Sigmoid colon (tissue), 4 donors: ENCODE results near the gene BRPF1.

Experiments
- EP300 ChIP-seq, 4 donors: sonication (generic); formaldehyde crosslinking; IDR thresholded peaks; one replicate each; pipeline ENCODE4 v1.6.1; 2017; ENCODE audit warnings: antibody characterized with exemption in 4 of 4
- POLR2AphosphoS5 ChIP-seq, 4 donors: sonication (generic); formaldehyde crosslinking; IDR thresholded peaks; one replicate each; pipeline ENCODE4 v1.6.1; 2017; ENCODE audit warnings: antibody characterized with exemption in 4 of 4
- TF ChIP-seq, protein P1 (sequence below), 4 experiments: fragments of 450-650 bp in 3 of 4; fragments of 200-600 bp in 1 of 4; IDR thresholded peaks; one replicate each; pipeline ENCODE4 v1.5.1; 2016 to 2019; ENCODE audit warnings: antibody characterized with exemption in 4 of 4, mild to moderate bottlenecking in 3 of 4, moderate library complexity in 2 of 4

DNA sequence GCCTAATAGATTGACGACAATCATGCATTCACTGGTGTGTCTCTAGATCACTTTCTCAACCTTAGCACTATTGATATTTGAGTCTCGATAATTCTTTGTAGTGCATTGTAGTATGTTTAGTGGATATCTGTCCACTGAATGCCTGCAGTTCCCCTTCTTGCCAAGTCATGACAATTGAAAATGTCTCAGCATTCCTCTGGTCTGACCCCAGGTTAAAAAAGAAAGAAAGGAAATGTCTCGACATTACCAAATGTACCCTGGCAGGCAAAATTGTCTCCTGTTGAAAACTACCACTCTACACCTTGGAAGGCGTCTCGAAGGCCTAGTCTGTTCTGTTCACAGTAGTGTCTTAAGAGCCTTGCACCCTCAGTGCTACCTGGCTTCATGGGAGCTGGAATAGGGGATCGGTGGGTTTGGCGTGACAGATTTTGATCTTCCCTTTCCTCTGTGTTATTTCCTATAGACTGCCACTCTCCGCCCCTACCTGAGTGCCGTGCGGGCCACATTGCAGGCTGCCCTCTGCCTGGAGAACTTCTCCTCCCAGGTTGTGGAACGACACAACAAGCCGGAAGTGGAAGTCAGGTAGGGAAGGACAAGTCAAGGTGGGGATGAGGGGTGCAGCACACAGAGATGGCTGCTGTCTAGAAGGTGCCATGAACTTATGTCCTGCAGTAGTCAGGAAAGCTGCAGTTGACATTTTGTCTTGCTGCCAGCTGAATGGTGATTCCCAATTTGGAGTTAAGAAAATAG is 65.8 kb downstream of the BRPF1 start:
- no peak for TF ChIP-seq POLR2AphosphoS5 (IDR thresholded peaks at IDR 0.05)
- no peak for TF ChIP-seq EP300 (IDR thresholded peaks at IDR 0.05)
- TF ChIP-seq, protein P1, sequence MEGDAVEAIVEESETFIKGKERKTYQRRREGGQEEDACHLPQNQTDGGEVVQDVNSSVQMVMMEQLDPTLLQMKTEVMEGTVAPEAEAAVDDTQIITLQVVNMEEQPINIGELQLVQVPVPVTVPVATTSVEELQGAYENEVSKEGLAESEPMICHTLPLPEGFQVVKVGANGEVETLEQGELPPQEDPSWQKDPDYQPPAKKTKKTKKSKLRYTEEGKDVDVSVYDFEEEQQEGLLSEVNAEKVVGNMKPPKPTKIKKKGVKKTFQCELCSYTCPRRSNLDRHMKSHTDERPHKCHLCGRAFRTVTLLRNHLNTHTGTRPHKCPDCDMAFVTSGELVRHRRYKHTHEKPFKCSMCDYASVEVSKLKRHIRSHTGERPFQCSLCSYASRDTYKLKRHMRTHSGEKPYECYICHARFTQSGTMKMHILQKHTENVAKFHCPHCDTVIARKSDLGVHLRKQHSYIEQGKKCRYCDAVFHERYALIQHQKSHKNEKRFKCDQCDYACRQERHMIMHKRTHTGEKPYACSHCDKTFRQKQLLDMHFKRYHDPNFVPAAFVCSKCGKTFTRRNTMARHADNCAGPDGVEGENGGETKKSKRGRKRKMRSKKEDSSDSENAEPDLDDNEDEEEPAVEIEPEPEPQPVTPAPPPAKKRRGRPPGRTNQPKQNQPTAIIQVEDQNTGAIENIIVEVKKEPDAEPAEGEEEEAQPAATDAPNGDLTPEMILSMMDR (IDR thresholded peaks at IDR 0.05) = no peak
